HG02981 (cell line): ENCODE results near the gene PRKACB.
"Not testable (repeated sequence)": the region's sequence is repeated elsewhere in the genome, so short reads cannot be mapped to it uniquely, and the experiment has no call there.

Experiments
- ATAC-seq: cut with Tn5 transposase; IDR thresholded peaks from one replicate; pipeline ENCODE4 v1.9.1; 2021; ENCODE audit warnings: mild to moderate bottlenecking, moderate library complexity; ENCODE audit not compliant: unreplicated experiment

The PRKACB gene

DNA sequence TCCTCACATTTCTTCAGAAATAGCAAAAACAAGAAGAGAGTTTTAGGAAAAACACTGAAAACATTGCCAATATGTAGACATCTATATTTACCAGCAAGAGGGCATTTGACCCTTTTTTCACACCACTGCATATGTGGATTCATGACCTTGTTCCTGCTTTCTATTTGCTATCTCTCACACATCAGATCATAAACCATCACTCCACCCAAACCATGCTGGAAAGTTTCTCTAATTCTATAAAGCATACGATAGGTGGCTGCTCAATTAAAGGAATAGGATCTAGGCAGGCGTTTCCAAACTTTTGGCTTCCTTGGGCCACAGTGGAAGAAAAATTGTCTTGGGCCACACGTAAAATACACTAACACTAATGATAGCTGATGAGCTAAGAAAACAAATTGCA is 121.8 kb downstream of the PRKACB start:
- ATAC-seq, result no peak

- ATAC-seq, result no peak
Measured at GRCh38 chr1:84266748-84267147, 122.7 kb downstream of the PRKACB start.

- ATAC-seq, result no peak
Measured at GRCh38 chr1:84267476-84267875, 123.4 kb downstream of the PRKACB start.

- ATAC-seq, result no peak
Measured at GRCh38 chr1:84268346-84268745, 124.3 kb downstream of the PRKACB start.

GRCh38 chr1:84269306-84269705 is 125.2 kb downstream of the PRKACB start:
- no peak for ATAC-seq

DNA sequence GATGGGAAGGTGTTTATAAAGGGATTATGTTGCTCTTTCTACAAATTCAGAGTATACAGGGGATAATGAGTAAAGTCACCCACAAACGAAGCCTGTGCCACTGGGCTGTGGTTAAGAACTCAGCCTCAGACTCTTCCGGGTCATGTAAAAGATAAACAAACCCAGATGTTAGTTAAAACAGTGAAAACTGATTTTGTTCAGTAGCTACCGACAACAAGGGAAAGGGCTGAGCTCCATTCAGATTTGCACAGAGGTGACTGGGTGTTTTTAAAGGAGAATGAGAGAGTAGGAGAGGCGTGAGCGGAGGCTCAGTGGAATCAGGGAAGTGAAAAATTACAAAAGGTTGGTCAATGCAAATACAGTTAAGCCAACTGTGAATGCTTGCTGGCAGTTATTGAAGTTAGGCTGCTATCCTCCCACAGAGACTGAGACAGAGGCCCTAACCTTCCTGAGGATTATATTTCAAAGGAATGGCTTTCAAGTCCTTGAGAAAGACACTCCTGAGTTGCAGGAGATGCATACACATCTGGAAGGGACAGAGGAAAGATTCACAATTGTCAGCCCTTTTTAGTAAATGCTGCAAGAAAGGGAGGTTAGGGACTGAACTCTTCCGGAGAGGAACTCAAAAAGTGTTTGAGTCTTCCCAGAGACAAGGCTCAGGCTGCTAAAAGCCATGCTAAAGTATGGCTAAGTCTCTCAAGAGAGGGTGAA is 127.5 kb downstream of the PRKACB start:
- ATAC-seq, result peak; percentile 95

GRCh38 chr1:84272401-84272800 is 128.3 kb downstream of the PRKACB start:
- no peak for ATAC-seq

DNA sequence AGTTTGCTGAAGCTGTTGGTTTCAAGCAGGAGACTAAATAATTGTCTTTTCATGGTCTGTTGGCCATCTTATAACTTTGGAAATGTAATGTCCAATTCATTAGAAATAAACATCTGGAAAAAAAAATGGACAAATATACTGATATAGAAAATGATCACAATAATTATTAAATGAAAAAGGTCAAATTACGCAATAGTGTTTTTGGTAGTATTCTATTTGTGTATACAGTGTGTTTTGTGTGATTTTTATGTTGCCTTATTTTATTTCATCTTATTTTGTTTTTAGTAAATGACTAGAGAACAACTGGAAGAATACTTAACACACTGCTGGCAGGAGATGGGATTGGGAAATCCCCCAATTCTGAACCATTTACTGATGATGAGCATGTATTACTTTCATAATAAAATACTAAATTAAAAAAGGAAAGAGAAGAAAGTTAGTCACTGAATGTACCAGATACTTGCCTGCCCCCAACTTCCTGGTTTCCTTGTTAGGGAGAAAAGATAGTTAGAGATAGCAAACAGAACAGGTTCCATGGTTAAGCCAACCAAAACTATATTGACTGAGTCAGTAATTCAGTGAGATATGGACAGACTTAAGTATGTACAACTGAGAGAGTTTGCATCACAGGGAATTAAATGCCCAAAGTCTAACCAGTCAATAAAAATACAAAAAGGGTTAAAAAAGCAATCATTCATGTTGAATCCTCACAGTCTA is 133.4 kb downstream of the PRKACB start:
- ATAC-seq, result no peak

- ATAC-seq, result no peak
Measured at GRCh38 chr1:84278905-84279304, 134.8 kb downstream of the PRKACB start.

DNA sequence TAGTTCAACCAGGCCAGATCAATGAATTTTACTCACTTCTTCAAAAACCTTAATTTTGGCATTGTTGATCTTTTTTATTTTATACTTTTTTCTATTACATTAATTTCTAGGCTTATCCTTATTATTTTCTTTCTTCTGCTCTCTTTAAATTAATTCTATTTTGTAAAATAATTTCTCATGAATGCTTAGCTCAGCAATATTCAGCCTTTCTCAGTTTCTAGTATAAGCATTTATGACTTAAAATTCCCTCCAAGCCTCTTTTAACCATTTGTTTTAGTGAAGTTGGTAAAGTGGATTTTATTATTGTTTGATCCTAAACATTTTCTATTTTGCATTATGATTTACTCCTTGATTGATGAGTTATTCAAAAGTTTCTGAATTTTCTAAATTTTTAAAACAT is 136.8 kb downstream of the PRKACB start:
- no peak for ATAC-seq

DNA sequence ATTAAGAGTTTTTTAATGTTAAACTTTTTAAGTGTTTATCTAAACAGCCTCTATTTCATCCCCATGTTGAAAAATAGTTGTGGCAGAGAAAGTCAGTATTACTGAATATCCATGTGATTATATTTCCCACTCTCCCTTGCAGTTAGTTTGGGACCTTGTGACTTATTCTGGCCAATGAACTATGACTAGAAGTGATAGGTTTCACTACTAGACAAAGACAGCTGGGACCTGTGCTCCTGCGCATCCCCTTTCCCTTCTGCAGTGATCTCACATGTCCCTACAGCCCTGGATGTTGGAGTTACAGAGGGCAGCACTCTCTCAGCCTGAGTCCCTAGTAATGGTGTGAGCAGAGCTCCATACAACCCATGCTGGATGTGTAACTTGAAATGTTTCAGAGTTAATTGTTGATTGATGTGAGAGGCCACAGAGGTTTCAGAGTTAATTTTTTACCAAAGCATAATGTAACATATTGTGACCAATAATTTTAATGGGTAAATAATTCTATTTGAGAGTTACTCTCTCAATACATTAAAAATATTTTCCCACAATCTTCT is 138.8 kb downstream of the PRKACB start:
- peak; percentile 90 for ATAC-seq

DNA sequence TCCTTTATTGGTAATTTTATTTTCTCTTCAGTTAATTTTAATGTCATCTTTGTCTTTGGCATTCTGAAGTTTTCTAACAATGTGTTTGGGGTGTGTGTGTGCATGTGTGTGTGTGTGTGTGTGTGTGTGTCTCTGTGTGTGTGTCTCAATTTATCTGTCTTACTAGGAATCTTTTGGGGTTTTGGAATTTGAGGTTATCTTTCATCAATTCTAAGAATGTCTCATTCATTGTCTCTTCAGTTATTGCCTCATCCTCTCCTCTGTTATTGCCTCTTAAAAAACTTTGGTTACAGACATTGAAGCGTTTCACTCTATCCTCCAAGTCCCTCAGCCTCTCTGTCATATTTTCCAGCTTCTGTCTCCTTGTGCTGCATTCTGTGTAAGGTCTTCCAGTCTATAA is 139.3 kb downstream of the PRKACB start:
- no peak for ATAC-seq

- no peak for ATAC-seq
Measured at GRCh38 chr1:84286071-84286470, 142.0 kb downstream of the PRKACB start.

DNA sequence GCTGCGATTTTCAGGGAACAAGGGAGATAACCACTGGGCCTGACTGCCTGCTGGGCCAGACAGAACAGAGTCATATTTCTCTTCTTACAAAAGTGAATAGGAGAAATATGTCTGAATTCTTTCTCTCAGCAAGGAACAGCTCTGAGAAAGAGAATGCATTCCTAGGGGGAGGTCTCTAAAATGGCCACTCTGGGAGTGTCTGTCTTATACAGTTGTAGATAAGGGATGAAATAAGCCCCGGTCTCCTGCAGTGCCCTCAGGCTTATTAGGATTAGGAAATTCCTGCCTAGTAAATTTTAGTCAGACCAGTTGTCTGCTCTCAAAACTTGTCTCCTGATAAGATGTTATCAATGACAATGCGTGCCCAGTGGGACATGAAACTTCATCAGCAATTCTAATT is 143.3 kb downstream of the PRKACB start:
- ATAC-seq, result not testable (repeated sequence)
